Prostate gland (tissue), 2 donors: ENCODE results near the gene SYNPR. TPM values are rescaled to one million over a fixed set of nuclear protein-coding genes. Genes with fewer than 3 reads are reported as not detected.

Source experiments
- DNase-seq: peaks from one replicate; pipeline ENCODE4 v3.0.0-alpha.2; 2019; ENCODE audit warnings: low spot score
- H3K27ac ChIP-seq, 2 donors: fragments of 200-600 bp; sonication (generic); 2 replicates each; pipeline ENCODE4 v1.5.1; 2017 to 2019
- H3K27me3 ChIP-seq: fragments of 200-600 bp; sonication (generic); replicated peaks from 2 replicates; pipeline ENCODE4 v1.5.1; 2019; ENCODE audit not compliant: insufficient read depth
- H3K36me3 ChIP-seq, 2 donors: fragments of 200-600 bp; sonication (generic); 1 replicate in 1 of 2; 2 replicates in 1 of 2; pipeline versions ENCODE4 v1.5.1 to v1.8.1; 2017 to 2019
- H3K4me1 ChIP-seq: fragments of 200-600 bp; sonication (generic); replicated peaks from 2 replicates; pipeline ENCODE4 v1.5.1; 2019
- H3K4me3 ChIP-seq, 2 donors: fragments of 200-600 bp; sonication (generic); 2 replicates each; pipeline ENCODE4 v1.5.1; 2017 to 2019
- H3K9me3 ChIP-seq: fragments of 200-600 bp; sonication (generic); 2 replicates; pipeline ENCODE4 v1.5.1; 2017
- POLR2A ChIP-seq: fragments of 450-650 bp; IDR thresholded peaks from one replicate; pipeline ENCODE4 v1.6.1; 2016; ENCODE audit warnings: antibody characterized with exemption, mild to moderate bottlenecking
- POLR2AphosphoS5 ChIP-seq: sonication (generic); formaldehyde crosslinking; IDR thresholded peaks from one replicate; pipeline ENCODE4 v1.6.1; 2017; ENCODE audit warnings: antibody characterized with exemption
- WGBS: methylation state at CpG from one replicate; pipeline ENCODE4 v1.1.5; 2018; 5-methylcytosine and 5-hydroxymethylcytosine counted together
- intact Hi-C: fragments of 100-400 bp; cut with DNase I; formaldehyde crosslinking; loops from one replicate; pipeline ENCODE4 v1.14.2; 2022
- total RNA-seq, 2 donors: library from RNA; depleted of rRNA; stranded (reverse); fragments of >200 nt; gene quantifications; one replicate each; pipeline ENCODE4 v1.1.0, GENCODE V29; 2016
- TF ChIP-seq, protein P1 (sequence below), 4 experiments: fragments of 200-600 bp in 2 of 4; fragments of 450-650 bp in 2 of 4; sonication (generic) in 2 of 4; IDR thresholded peaks; 1 replicate in 3 of 4; 2 replicates in 1 of 4; pipeline ENCODE4 v1.5.1; 2016 to 2019; ENCODE audit warnings: antibody characterized with exemption in 4 of 4, mild to moderate bottlenecking in 2 of 4, moderate library complexity in 2 of 4

The SYNPR gene
- total RNA-seq, 2 donors from 2014 or later = not detected

DNA sequence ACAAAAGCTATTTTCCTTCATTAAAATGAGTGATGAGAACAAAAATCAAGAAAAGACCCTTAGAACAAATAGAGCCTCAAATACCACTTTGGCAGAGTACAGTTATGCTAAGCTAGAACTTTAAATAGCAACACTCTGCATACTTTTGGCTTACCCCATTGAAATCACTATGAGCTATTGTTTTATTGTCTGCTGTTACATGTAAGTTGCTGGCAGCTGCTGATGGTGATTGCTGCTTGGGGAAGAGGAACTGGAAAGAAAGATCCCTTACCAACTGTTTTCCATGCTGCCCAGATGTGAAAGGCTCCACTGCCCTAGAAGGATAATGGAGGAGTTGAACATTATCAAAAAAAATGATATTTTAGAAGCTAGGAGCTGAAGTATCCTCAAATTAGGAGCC lies 135.4 kb downstream of the SYNPR start:
- intact Hi-C loops = no loop called here
- Histone ChIP-seq H3K4me3 (no peak overlapping the region), H3K36me3 (no peaks in the 10 kb centered on the region), H3K27me3 (no peaks in the 10 kb centered on the region), H3K4me1 (no peaks in the 10 kb centered on the region), H3K9me3 (no peaks in the 10 kb centered on the region), H3K27ac (no peak overlapping the region)
- no peak for DNase-seq
- TF ChIP-seq POLR2A (no peak), POLR2AphosphoS5 (no peak)
- TF ChIP-seq, protein P1, sequence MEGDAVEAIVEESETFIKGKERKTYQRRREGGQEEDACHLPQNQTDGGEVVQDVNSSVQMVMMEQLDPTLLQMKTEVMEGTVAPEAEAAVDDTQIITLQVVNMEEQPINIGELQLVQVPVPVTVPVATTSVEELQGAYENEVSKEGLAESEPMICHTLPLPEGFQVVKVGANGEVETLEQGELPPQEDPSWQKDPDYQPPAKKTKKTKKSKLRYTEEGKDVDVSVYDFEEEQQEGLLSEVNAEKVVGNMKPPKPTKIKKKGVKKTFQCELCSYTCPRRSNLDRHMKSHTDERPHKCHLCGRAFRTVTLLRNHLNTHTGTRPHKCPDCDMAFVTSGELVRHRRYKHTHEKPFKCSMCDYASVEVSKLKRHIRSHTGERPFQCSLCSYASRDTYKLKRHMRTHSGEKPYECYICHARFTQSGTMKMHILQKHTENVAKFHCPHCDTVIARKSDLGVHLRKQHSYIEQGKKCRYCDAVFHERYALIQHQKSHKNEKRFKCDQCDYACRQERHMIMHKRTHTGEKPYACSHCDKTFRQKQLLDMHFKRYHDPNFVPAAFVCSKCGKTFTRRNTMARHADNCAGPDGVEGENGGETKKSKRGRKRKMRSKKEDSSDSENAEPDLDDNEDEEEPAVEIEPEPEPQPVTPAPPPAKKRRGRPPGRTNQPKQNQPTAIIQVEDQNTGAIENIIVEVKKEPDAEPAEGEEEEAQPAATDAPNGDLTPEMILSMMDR (IDR thresholded peaks at IDR 0.05) = no peak

DNA sequence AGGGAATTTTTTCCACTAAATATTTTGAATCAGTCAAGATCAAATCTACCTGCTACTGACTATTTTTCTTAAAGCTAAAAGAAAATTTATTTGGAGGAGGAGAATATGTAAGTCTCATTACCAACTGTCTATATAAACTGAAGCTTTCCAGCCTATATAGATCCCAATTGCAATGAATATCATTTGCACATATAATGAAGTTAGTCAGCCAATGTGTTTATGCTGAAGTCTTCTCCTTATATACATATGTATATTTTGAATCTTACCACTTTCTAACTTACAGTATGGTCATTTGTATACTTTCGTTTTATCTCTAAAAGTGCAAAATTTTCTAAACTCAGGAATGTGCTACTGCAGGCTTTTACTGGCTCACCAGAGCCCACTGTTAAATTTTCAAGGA lies 136.5 kb downstream of the SYNPR start:
- intact Hi-C loops = no loop called here
- Histone ChIP-seq H3K36me3 (no peaks in the 10 kb centered on the region), H3K27me3 (no peaks in the 10 kb centered on the region), H3K4me3 (no peak overlapping the region), H3K27ac (no peak overlapping the region), H3K4me1 (no peaks in the 10 kb centered on the region), H3K9me3 (no peaks in the 10 kb centered on the region)
- DNase-seq = no peak
- TF ChIP-seq POLR2A (no peak), POLR2AphosphoS5 (no peak)
- TF ChIP-seq, protein P1 (IDR thresholded peaks at IDR 0.05) = no peak
- 43% methylated on average over 1 of the region's 1 CpG for WGBS

DNA sequence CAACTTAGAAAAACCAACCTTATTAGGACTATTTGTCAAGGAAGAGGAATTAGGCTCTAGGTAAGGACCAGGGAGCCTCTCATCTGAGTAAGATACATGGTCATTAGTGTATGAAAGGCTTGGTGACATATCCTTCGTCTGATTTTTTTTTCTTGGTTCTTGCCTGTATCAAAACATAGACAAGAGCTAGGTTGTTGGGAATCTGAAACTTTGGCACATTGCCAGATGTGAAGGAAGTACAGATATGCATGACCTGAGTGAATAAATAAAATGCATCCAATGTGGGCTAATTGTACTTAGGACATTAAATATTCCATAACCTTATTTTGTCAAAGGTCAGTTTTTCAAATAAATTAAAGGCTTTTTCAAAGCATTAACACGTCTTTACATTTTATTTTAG lies 151.8 kb downstream of the SYNPR start:
- H3K27ac ChIP-seq = no peak overlapping the region
- no peak for TF ChIP-seq POLR2AphosphoS5
- H3K9me3 ChIP-seq = no peaks in the 10 kb centered on the region
- 67% methylated on average over 2 of the region's 2 CpGs for WGBS
- intact Hi-C loops = no loop called here
- H3K4me3 ChIP-seq = no peak overlapping the region
- DNase-seq = no peak
- no peaks in the 10 kb centered on the region for H3K27me3 ChIP-seq
- H3K4me1 ChIP-seq = no peaks in the 10 kb centered on the region
- no peaks in the 10 kb centered on the region for H3K36me3 ChIP-seq

DNA sequence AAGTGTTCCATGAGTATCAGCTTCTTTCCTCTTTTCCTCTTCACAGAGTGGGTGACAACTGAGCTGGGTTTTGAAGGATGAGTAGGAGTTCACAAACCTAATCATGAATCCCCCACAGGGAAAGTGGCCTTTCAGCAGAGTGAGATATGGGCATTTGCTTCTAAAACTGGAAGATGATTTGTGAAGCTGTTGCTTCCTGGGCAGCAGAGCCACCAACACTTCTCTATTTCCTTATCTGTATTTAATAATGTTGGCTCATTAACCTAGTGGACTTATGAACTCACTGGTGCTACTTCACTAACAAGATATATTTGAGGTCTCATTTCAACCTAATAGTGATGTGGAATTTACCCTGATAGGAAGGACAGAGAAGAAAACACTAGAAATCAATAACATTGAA lies 152.8 kb downstream of the SYNPR start:
- Histone ChIP-seq H3K27me3 (no peaks in the 10 kb centered on the region), H3K4me3 (no peak overlapping the region), H3K27ac (no peak overlapping the region), H3K9me3 (no peaks in the 10 kb centered on the region), H3K36me3 (no peaks in the 10 kb centered on the region), H3K4me1 (no peaks in the 10 kb centered on the region)
- no peak for DNase-seq
- intact Hi-C loops = no loop called here
- TF ChIP-seq, protein P1 (IDR thresholded peaks at IDR 0.05) = no peak
- TF ChIP-seq POLR2A (no peak), POLR2AphosphoS5 (no peak)

DNA sequence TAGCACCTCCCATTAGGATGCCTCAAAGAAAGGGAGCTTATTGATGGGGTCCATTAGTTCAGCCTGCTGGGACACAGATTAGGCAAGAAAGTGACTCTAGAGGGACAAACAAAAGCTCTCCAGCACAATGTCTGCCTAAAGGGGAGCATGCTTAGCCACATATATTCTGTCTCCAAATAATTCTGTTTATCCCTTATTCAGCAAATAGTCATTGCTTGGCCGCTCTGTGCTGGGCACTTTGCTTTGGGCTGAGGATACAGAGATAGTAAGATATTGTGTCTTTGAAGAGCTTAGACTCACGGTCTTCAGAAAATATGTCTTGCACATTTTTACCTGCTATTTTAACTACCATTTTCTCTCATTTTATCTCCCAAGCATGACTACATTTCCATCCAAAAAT lies 159.8 kb downstream of the SYNPR start:
- Histone ChIP-seq H3K27me3 (no peaks in the 10 kb centered on the region), H3K4me1 (no peaks in the 10 kb centered on the region), H3K27ac (no peak overlapping the region), H3K36me3 (no peaks in the 10 kb centered on the region), H3K4me3 (no peak overlapping the region), H3K9me3 (no peaks in the 10 kb centered on the region)
- WGBS = 92% methylated on average over 2 of the region's 2 CpGs
- no peak for DNase-seq
- TF ChIP-seq POLR2AphosphoS5 (no peak), POLR2A (no peak)
- TF ChIP-seq, protein P1 (IDR thresholded peaks at IDR 0.05) = no peak
- intact Hi-C loops = no loop called here
